Effector memory CD8-positive, alpha-beta T cell (primary cell): ENCODE results near the gene FLNA.

Source experiments
- ATAC-seq: fragments of 150-1000 bp; cut with Tn5 transposase; replicated peaks from 2 replicates; pipeline ENCODE4 v1.10.0; 2021; ENCODE audit warnings: mild to moderate bottlenecking, moderate library complexity
- DNase-seq, 3 experiments: peaks; one replicate each; pipeline ENCODE4 v3.0.0; 2021
- H3K27ac Mint-ChIP-seq, 2 donors: one replicate each; pipeline ENCODE4 v1.8.0; 2022; ENCODE audit warnings: mild to moderate bottlenecking in 2 of 2, mixed read lengths in 2 of 2, moderate library complexity in 2 of 2
- H3K27me3 Mint-ChIP-seq, 2 donors: one replicate each; pipeline ENCODE4 v1.8.0; 2022; ENCODE audit warnings: mixed read lengths in 2 of 2
- H3K36me3 Mint-ChIP-seq: one replicate; pipeline ENCODE4 v1.8.0; 2022; ENCODE audit warnings: mild to moderate bottlenecking, moderate library complexity, mixed read lengths; ENCODE audit not compliant: insufficient read depth
- H3K4me1 Mint-ChIP-seq, 2 donors: one replicate each; pipeline ENCODE4 v1.8.0; 2022; ENCODE audit warnings: low read depth in 2 of 2, mixed read lengths in 2 of 2
- H3K4me3 Mint-ChIP-seq, 2 donors: one replicate each; pipeline ENCODE4 v1.8.0; 2022; ENCODE audit warnings: mild to moderate bottlenecking in 2 of 2, mixed read lengths in 2 of 2, moderate library complexity in 2 of 2
- H3K9me3 Mint-ChIP-seq, 2 donors: one replicate each; pipeline ENCODE4 v1.8.0; 2022; ENCODE audit warnings: mixed read lengths in 2 of 2

Gene FLNA

DNA sequence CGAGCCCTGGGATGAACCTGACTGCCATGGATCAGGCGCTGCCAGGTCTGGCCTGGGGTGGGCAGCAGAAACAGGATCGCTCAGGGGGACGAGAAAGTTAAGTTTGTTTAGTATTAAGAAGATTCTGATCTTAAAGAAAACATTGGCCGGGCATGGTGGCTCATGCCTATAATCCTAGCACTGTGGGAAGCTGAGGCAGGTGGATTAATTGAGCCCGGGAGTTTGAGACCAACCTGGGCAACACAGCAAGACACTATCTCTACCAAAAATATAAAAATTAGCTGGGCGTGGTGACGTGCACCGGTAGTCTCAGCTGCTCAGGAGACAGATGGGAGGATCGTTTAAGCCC, 696 bp upstream of the FLNA start:
- Mint-ChIP-seq H3K4me1 (peaks cover 11 to 14% of the 10 kb centered on the region in 2 donors), H3K9me3 (no peaks in the 10 kb centered on the region), H3K27ac (peak overlapping the region in 1 of 2 donors; percentile 49), H3K27me3 (no peaks in the 10 kb centered on the region), H3K36me3 (peaks cover 40% of the 10 kb centered on the region), H3K4me3 (peak overlapping the region; percentile 18 to 19)
- DNase-seq, result no peak
- ATAC-seq, result no peak

DNA sequence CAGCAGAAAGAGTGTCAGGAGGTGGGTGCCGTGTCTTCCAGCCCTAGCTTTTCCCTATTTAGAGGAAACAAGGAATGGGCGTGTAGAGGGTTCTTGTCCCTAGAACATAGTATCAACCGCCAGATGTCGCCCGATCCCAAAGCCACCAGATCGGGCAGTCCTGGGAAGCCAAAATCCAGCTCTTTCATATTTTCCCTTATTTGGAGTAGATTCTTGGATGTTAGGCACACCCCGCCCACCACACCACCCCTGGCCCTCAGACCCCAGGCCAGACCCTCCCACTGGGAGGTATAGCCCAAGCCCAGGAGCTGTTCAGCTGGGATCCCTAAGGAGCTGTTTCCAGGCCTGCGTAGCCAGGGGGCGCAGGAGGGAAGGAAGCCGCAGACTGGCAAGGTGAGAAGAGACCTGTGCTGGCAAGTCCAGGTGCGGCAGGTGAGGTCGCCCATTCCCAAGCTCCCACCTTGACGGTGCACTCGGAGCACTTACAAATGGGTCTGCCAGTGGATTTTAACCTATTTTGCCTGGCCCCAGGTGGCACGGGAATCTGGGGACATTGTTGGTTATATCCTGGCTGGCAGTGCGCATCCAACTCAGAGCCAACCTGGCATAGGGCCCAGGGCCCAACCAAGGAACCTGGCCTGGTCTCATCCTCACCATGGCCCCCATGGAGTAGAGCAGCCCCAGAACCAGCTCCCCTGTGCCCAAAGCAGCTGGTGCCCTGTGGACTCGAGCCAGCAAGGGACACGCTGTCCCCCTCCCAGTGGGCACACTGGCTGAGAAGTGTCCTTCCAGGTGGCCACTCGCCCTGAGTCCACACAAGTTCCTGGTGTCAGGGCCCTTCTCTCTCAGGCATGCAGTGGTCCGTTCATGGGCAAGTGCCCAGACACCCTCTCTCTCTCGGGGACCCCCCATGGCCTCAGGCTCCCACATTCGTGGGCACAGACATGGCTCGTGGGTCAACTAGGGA, 811 bp downstream of the FLNA start:
- ATAC-seq (no peak), DNase-seq (no peak)
- peak overlapping the region; percentile 71 to 86 for H3K4me3 Mint-ChIP-seq
- H3K4me1 Mint-ChIP-seq, result peaks cover 8 to 10% of the 10 kb centered on the region in 2 donors
- peak overlapping the region in 1 of 2 donors; percentile 55 for H3K27ac Mint-ChIP-seq
- no peaks in the 10 kb centered on the region for H3K9me3 Mint-ChIP-seq
- H3K27me3 Mint-ChIP-seq, result no peaks in the 10 kb centered on the region
- H3K36me3 Mint-ChIP-seq, result peaks cover 45% of the 10 kb centered on the region

DNA sequence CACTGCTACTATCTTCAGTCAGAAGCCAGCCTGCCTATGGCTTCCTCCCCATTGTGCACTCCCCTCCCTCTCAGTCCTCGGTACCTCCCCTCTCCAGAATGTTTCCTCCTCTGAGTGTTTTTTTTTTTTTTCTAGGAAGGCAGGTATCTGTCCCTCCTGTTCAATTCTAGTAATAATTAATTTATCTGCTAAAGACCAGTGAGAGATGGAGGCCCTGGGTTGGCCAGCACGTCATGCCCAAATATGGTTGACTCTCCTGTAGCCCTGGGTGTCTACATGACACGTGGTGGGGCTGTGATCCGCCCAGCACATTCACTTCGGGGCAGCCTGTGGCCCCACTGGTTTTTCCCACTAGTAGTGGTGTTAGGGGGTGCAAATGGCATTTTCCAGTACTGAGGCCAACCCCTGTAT, 1.8 kb downstream of the FLNA start:
- peak overlapping the region; percentile 86 to 92 for H3K4me3 Mint-ChIP-seq
- no peaks in the 10 kb centered on the region for H3K9me3 Mint-ChIP-seq
- DNase-seq (peak in 2 of 3 experiments; percentile 37 to 44), ATAC-seq (peak; percentile 11)
- peaks cover 14 to 16% of the 10 kb centered on the region in 2 donors for H3K4me1 Mint-ChIP-seq
- no peaks in the 10 kb centered on the region for H3K27me3 Mint-ChIP-seq
- peaks cover 50% of the 10 kb centered on the region for H3K36me3 Mint-ChIP-seq
- H3K27ac Mint-ChIP-seq, result peak overlapping the region; percentile 92 to 96

DNA sequence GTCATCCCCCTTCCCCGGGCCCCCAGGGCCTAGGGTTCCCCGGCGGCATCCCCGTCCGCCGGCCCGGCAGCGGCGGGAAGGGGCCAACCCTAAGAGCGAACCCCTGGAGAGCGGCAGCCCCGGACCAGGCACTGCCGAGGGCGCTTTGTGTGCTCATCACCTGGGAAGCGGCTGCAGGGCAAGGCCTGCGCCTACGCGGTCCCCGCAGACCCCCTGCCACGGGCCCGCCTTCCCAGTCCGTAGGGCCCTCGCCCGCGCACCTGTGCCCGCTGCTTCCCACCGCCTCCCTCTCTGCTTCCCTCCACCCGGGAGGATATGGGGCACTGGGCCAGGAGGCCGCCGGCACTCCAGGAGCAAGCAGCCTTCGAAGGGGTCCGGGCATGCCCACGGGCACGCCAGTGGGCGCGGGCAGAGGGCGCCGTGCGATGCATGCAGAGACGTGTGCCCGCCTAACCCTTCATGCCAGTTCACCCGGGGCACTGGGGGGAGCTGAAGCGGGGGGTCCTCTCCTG, 2.6 kb downstream of the FLNA start:
- no peaks in the 10 kb centered on the region for H3K27me3 Mint-ChIP-seq
- peaks cover 56% of the 10 kb centered on the region for H3K36me3 Mint-ChIP-seq
- peak overlapping the region; percentile 86 to 92 for H3K4me3 Mint-ChIP-seq
- ATAC-seq (no peak), DNase-seq (no peak)
- H3K9me3 Mint-ChIP-seq, result no peaks in the 10 kb centered on the region
- peaks cover 11 to 16% of the 10 kb centered on the region in 2 donors for H3K4me1 Mint-ChIP-seq
- H3K27ac Mint-ChIP-seq, result peak overlapping the region; percentile 92 to 96

DNA sequence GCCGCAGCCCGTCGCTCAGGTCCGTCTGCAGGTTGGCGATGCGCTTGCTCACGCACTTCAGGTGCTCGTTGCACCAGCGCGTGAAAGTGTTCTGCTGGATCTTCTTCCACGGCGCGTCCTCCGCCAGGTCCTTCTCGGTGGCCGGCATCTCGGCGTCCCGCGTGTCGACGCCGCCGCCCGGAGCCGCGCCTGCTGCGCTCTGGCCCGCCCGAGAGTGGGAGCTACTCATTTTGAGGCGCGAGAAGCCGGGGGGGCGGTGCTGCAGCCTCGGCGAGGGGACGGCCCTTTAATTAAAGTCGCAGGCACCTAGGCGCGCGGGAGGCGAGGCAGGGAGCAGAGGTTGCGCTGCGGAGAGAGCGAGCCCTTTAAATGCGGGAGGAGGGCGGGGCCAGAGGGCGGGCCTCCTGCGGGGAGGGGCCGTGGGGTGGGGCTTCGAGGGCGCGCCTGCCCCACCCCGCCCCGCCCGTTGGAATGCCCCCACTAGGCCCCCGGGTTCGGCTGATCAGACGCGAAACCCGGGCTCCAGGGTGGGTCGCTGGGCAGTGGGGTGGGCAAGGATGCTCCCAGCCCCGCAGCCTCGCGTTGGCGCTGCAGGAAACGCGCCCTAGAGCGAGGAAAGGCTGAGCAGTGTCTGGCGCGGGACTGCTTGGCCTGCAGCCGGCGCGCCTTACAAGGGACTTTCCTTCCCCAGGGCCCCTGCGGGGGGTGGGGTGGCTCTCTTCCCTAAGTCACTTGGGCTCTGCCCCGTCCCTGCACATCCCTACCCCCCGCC, 3.2 kb downstream of the FLNA start:
- H3K4me1 Mint-ChIP-seq, result peaks cover 13 to 16% of the 10 kb centered on the region in 2 donors
- H3K27ac Mint-ChIP-seq, result peak overlapping the region; percentile 77 to 98
- H3K9me3 Mint-ChIP-seq, result no peaks in the 10 kb centered on the region
- ATAC-seq, result peak; percentile 48
- H3K4me3 Mint-ChIP-seq, result peak overlapping the region; percentile 86 to 92
- H3K27me3 Mint-ChIP-seq, result no peaks in the 10 kb centered on the region
- H3K36me3 Mint-ChIP-seq, result peaks cover 62% of the 10 kb centered on the region
- peak; percentile 86 for DNase-seq

DNA sequence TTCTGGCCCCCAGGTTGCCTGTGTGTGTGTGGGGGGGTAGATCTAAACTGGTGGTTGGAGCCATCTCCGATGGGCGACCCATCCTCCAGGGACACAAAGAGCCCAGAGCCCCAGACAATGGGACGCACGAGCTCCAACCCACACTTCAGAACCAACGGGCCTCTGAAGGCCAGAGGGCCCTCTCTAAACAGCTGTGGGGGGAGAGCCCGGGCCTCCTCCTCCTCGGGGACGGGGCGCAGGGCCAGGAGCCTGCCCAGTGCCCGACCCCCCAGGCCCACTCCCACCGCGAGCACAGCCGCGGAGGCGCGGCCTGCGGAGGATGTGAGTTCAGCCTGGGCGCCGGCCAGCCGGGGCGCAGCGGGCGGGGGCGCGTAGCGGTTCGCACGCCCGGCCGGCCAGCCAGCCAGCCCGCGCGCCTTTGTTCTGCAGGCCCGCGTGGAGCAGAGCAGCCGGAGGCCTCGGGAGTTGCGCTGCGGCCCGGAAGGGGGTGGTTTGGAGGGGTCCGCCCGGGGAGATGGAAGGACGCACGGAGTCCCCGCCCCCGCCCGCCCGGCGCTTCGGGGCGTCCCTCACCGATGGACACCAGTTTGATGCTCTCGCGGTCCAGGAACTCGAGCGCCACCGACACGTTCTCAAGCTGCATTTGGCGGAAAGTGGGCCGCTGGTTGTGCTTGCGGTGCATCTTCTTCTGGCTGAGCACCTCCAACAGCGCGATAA, 4.0 kb downstream of the FLNA start:
- ATAC-seq (no peak), DNase-seq (no peak)
- Mint-ChIP-seq H3K27ac (peak overlapping the region; percentile 95 to 98), H3K4me1 (peaks cover 13 to 16% of the 10 kb centered on the region in 2 donors), H3K36me3 (peaks cover 70% of the 10 kb centered on the region), H3K27me3 (no peaks in the 10 kb centered on the region), H3K4me3 (peak overlapping the region; percentile 86 to 92), H3K9me3 (no peaks in the 10 kb centered on the region)

DNA sequence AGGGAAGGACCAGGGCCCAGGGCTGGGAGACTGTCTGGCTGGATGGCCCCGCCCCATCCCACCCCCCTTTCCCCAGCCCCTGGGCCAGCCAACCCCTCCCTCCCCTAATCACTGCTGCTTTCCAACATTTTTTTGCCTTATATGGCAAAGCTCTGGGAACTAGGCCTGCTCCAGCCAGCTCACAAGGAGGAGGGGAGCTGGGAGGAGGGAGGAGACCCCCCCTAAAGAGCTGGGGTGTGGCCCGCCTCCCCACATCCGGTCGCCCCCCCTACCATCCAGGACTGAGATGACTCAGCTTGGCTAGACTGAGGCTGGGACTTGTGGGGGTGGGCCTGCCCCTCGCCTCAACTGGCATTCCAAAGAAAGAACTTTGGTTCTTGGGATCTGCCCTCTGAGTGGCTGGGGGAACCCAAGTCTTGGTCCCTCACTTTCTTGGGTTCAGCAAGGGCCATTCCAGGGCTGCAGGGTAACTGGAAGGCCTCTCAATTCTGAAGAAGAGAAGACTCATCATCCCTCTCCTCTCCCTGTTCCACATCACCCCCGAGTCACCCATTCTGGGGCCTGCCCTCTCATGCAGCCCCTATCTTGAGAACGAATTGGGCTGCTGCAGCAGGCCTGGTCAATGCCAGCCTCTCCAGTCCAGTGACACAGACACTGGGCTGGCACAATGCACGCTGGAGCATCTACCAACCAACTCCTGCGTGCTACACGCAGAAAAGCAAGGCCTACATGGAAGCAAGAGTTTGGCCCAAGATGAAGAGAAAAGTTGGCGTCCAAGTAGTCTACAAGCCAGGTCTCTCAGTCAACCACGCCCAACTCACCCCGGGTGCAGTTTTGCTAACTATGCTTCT, 4.8 kb downstream of the FLNA start:
- H3K4me3 Mint-ChIP-seq, result peak overlapping the region; percentile 86 to 92
- no peaks in the 10 kb centered on the region for H3K27me3 Mint-ChIP-seq
- peak; percentile 67 to 68 (median 67) for DNase-seq
- peak; percentile 21 for ATAC-seq
- H3K4me1 Mint-ChIP-seq, result peaks cover 16 to 18% of the 10 kb centered on the region in 2 donors
- no peaks in the 10 kb centered on the region for H3K9me3 Mint-ChIP-seq
- peak overlapping the region; percentile 95 to 98 for H3K27ac Mint-ChIP-seq
- peaks cover 72% of the 10 kb centered on the region for H3K36me3 Mint-ChIP-seq

DNA sequence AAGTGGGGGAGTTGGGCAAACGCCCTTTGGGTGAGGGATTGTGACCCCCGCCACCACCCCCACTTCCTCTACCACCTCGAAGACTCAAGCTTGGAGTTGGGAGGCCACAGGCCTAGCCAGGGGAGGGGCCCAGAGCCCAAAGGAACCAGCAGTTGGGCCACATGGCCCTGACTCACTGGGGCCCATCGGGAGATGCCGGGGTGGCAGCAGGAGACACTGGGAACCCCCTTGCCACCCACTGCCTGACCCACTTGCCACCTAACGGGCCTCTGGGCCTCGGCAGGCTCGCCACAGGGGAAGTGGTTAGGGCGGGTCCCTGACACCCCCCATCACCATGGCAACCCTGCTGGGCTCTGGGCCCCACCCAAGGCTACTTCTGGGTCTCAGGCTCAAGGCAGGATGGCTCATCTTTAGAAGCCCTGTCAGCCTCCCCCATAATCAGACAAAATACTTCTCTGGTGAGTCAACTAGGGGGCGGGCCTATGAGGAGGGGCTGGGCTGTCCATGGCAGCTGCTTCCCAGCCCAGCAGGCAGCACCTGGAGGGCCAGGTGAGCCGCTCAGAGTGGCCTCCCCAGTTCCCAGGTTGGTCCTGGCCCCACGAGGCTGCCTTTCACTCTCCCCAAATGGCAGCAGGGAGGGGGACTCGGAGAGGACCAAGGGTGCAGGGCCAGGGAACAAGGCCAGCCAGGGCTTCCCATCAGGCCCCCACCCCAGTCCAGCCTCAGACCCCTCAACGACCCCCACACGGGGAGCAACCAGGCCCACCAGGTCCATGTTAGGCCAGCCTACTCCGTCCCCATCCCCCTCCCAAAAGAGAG, 5.6 kb downstream of the FLNA start:
- Mint-ChIP-seq H3K27ac (peak overlapping the region; percentile 95 to 98), H3K27me3 (no peaks in the 10 kb centered on the region), H3K4me3 (peak overlapping the region; percentile 86 to 92), H3K4me1 (peaks cover 16 to 19% of the 10 kb centered on the region in 2 donors), H3K9me3 (no peaks in the 10 kb centered on the region), H3K36me3 (peaks cover 81% of the 10 kb centered on the region)
- peak; percentile 63 for ATAC-seq
- peak; percentile 88 to 92 (median 89) for DNase-seq

DNA sequence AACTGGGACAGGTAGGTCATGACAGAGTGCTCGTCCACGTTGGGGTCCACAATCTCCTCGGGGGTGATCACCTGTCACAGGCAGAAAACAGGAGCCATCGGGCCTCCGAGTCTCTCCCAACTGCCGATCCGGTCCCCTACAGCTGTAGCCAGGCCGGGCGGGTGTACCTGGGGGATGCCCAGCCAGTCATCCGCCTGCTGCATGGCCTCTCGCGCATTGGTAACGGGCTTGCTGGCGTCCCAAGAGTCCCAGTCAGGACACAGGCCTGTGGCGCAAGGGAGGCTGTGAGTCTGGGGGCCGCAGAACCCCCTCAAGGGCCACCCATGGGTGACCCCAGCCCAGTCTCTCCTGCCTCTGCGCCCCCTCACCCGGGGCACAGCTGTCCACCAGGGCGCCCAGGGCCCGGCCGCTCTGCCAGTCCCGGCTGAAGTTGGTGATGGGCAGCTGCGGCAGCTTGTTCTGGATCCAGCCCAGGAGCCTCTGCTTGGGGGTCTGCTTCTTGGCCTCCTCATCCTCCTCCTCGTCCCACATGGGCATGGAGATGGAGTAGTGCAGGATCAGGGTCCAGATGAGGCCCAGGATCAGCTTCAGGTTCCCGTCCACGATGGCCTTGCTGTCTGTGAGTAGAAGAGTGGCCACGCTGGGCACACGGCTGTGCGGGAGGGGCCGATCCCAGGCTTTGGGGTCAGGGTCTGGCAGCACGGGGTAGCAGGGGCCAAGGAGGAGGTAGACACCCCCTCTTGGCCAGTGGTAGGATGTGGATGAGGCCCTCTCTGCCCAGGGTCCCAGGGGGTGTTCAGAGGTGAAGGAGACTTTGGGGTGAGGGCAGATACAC, 6.7 kb downstream of the FLNA start:
- peak overlapping the region; percentile 95 to 98 for H3K27ac Mint-ChIP-seq
- no peak for ATAC-seq
- peaks cover 91% of the 10 kb centered on the region for H3K36me3 Mint-ChIP-seq

DNA sequence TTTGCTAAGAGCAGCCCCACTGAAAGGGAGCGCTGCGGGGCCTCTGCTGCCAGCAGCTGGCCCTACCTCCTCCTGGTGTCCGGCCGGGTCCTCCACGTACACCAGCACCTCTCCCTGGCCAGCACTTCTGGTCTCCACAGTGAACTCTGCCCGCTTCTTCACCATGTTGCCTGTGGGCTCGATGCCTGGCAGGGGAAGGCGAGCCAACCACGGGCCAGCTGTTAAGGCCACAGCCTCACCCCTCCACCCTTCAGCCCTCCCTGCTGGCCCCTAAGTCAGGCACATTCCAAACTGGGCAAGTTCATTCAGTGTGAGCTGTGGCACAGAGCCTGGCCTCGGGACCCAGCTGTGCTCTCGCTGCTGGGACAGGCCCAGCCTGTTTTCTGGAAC, 7.8 kb downstream of the FLNA start:
- Mint-ChIP-seq H3K4me3 (peak overlapping the region in 1 of 2 donors; percentile 59), H3K27ac (peak overlapping the region; percentile 83 to 98), H3K27me3 (no peaks in the 10 kb centered on the region)

More for the DNA sequence above, 6.7 kb downstream of the FLNA start:
- no peak for DNase-seq
- Mint-ChIP-seq H3K9me3 (no peaks in the 10 kb centered on the region), H3K4me1 (peaks cover 11 to 21% of the 10 kb centered on the region in 2 donors), H3K4me3 (peak overlapping the region; percentile 86 to 92), H3K27me3 (no peaks in the 10 kb centered on the region)

More for the DNA sequence above, 7.8 kb downstream of the FLNA start:
- H3K36me3 Mint-ChIP-seq, result peaks cover 96% of the 10 kb centered on the region
- DNase-seq, result no peak
- H3K4me1 Mint-ChIP-seq, result peaks cover 6 to 21% of the 10 kb centered on the region in 2 donors
- ATAC-seq, result no peak
- no peaks in the 10 kb centered on the region for H3K9me3 Mint-ChIP-seq
